ENCODE data around the gene STUM. TPM values are rescaled to one million over a fixed set of nuclear protein-coding genes. Genes with fewer than 3 reads are reported as not detected.

Gene STUM
- total RNA-seq, 1 donor from 2014 or later = 0.85 TPM

Other genes with a start within 250 kb of the STUM start
- gene LIN9, start 239.6 kb upstream of the STUM start, total RNA-seq = 19.5 TPM
- gene PARP1, start 140.7 kb upstream of the STUM start, total RNA-seq = 138 TPM
- gene ITPKB, start 190.5 kb downstream of the STUM start, total RNA-seq = 15.7 TPM